Cortex of kidney (tissue), 1 donor: ENCODE results near the gene PROSER3.
"Not testable (repeated sequence)": the region's sequence is repeated elsewhere in the genome, so short reads cannot be mapped to it uniquely, and the experiment has no call there.

ENCODE experiments used
- DNase-seq: peaks from one replicate; lab custom pipeline; 2025; lab: John Stamatoyannopoulos, UW

Gene PROSER3

DNA sequence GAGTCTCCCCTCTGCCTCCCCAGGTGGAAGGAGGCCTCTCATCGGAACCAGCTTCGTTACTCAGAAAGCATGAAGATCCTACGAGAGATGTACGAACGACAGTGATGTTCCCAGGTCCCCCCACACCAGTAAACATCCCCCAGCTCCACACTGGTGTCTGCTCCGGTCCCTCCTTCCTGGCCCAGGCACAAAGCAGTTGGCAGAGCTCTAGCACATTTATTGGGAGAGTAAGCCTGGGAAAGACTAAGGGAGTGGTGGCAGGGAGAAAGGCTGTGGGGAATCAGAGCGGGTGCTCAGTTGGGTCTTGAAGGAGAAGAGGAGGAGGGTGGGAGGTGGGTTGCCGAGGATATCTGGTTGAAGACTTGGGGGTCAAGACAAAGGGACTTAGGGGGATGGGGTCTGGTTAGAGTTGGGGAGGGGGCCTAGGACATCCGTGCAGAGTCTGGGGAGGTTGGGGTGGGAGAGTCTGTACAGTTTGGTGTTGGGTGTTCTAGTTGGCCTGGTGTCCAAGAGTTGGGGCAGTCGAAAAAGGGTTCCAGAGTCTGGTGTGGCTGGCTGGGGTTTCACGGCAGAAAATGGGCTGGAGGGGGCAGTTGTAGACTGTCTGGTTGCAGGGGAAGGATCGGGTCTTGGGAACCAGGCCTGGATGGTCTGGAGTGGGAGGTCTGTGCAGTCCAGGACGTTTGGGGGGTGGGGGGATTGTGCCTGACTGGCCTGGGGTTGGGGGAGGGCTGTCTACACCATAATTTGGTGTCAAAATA is 3.4 kb upstream of the PROSER3 start:
- no peak for DNase-seq

DNA sequence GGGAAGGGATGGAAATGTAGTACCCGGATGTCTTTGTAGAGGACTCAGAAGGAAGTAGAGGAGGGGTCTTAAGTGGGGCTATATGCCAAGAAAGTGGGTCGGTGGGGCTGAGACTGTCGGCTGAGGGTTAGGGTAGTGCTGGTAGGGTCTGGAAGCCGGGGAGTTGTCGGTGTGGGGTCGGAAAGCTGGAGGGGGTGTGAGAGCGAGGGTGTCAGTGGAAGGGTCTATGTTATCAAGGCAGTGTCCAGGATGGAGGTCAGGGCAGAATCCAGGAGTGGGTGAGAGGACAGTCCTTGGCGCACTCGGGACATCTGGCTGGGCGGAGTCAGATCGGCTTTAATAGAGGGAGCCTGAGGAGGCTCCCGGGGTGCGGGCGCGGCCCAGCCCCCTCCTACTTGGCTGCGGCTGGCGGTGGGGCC is 2.8 kb upstream of the PROSER3 start:
- no peak for DNase-seq

DNA sequence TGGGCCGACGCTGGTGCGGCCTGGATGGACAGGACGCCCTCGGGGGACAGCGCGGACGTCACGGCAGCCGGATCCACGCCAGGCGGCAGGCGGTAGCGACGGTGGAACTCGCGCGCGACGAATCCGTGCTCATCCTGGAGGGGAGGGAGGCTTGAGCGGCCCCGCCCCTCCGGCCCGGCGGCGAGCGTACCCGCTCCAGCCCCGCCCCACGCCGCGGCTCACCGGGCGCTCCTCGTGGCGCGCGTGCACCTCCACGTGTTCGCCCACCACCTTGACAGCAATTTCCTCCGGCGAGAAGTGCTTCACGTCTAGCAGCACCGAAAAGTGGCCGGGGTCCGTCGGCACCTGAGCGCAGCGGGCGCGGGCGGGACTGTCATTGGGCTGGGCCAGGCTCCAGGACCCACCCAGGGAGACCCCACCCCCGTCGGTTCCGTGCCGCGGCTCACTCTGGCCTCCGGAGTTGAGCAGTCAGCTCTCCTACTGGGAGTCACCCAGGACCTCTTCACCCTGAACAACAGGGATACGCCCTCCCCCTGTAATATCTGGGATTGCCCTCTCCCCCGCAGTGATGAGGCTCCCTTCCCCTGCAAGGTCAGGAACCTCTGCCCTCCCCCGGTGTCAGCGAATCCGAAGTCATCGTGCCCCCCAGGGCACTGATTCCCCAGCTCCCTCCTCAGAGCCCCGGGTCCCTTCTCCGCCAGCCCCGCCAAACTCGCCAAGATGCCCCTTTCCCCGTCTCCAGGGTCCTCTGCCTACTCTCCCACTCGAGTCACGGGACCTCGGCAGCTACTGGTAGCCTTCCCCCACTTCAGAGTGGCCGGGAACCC is 2.2 kb upstream of the PROSER3 start:
- no peak for DNase-seq

DNA sequence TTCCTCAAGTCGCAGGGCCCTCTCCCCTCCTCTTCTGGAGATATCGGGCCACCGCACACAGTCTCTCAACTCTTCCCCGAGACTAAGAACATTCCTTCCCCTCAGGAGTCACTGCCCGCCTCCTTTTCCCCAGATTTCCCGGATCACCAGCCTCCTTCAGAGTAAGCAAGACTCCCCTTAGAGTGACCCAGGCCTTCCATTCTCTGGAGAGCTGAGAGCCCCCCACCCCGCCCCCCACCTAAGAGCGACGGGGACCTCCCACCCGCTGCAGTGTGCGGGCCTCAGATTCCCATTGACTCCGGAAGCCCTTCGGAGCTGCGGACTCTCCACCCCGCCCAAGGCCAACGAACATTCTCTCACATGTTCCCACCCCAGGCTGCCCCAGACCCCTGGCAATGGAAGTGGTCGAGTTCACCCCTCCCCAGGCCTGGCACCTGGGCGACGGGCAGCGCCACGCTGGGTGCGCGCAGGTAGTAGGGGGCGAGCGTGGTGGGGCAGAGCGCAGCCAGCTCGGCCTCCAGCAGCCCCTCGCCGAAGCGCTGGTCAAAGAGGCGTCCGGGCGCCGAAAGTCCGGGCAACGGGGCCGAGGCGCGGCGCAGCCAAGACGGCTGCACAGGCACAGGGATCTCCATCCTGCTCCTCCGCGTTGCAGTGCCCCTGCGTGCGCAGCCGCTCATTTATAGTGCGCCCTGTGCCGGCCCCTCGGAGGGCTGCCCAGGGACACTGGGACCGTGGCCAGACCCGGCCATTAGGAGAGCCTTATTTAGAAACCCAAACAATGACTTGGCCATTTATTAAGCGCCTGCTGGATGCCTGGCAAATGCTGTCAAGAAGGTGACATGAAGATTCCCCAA is 1.4 kb upstream of the PROSER3 start, which contains the start of gene HSPB6:
Gene HSPB6, minus strand, starts transcription at position 653 of the 854 bp plus-strand sequence. Its CDS starts 21 bp downstream, at position 632.
- DNase-seq, result no peak

DNA sequence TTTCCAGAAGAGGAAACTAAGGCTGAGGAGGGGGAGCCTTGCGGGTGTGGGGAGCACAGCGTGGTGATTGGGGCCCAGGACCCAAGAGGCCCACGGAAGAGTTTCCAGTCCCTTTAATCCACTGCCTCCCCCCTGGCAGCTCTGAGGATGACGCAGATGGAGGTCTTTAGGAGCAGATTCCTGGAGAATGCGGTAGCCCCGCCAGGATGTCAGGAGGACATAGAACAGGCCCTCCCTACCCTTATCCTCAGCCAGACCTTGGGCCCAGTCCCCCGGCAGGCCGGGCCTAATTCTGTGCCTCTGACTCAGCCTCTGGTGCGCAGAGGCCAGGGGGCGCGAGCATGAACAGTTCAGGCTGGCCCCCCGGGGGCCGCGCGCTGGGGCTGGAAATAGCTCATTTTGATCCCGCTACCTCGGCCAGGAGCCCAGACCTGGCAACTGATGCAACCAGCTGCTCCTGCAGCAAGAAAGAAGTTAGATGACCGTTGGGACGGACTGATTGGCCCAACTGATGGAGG is 686 bp upstream of the PROSER3 start:
- DNase-seq, result no peak

DNA sequence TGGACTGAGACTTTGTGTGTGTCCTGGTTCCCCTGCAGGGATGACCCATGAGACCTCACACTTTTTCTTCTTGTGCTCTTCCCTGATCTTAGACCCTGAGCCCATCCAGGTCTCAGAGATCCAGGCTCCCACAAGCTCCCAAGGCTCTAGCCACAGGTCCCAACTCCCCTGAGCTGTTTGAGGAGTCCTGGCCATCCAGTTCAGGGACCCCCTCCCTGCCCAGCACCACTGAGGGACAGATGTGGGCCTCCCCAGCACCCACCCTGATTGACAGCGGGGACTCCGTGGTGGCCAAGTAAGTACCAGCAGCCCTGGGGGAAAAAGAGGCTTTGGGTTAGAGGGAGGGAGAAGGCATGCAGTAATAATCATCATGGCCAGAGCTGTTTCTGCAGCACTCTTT is 1.7 kb downstream of the PROSER3 start:
- no peak for DNase-seq

DNA sequence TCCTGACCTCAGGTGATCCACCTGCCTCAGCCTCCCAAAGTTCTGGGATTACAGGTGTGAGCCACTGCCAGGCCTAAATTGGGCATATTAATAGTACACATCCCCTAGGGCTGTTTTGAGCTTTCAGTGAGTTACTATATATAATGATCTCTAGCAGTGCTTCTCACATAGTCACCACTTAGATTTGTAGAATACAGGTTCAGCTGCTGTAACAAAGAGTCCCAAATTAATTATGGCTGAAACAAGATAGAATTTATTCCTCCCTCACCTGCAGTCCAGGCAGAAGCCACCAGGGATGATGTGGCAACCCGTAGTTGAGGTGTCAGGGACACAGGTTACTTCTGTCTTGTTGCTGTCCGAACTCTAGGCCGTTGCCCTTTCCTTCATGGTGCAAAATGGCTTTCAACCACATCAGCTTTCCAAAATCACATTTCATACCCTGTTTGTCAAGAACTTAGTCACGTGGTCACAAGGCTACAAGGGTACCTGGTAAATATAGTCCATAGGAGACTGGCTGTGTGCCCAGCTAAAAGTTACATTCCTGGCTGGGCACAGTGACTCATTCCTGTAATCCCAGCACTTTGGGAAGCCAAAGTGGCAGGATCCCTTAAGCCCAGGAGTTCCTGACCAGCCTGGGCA is 2.9 kb downstream of the PROSER3 start:
- no peak for DNase-seq

DNA sequence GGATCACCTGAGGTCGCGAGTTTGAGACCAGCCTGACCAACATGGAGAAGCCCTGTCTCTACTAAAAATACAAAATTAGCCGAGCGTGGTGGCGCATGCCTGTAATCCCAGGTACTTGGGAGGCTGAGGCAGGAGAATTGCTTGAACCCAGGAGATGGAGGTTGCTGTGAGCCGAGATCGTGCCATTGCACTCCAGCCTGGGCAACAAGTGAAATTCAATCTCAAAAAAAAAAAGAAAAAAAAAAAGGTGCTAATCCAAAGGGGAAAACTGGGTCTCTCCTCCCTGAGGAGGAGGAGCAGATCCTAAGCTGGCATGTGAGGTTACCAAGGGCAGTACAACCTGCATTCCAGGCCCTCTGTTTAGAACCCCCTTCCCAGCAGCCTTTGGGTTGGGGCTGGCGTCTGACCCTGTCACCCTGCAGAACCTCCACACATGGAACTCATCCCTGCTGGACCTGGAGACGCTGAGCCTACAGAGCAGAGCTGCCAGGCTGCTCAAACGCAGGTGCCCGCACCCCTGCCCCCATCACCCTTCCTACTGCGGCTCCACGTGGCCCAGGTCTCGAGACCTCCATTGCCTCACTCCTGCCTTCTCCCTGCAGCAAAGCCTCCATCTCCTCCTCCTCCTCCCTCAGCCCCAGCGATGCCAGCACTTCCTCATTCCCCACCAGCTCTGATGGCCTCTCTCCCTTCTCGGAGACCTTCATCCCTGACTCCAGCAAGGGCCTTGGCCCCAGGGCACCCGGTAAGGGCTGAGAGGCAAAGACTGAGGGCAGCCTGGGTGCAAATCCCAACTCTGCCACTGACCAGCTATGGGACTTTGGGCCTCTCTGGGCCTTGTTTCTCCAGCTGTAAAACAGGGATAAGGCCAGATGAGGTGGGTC is 6.7 kb downstream of the PROSER3 start:
- no peak for DNase-seq

DNA sequence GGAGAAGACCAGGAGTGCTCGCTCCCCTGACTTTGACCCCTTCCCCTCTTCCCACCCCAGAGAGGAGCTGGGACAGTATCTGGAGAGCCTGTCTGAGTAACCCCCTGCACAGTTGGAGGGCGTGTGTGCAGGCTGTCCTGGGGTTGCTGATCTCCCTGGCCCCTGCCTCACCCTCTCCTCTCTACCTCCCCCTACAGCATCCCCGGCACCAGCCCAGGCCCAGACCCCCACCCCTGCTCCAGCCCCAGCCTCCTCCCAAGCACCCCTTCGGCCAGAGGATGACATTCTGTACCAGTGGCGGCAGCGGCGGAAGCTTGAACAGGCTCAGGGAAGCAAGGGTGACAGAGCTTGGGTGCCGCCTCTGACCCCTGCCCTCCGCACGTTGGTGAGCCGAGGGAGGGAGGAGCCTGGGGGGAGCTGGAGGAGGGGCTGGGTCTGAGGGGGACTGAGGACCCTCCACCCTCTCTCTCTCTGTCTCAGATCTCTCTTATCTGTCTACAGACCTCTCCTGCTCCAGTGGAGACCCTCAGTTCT is 8.7 kb downstream of the PROSER3 start:
- no peak for DNase-seq

DNA sequence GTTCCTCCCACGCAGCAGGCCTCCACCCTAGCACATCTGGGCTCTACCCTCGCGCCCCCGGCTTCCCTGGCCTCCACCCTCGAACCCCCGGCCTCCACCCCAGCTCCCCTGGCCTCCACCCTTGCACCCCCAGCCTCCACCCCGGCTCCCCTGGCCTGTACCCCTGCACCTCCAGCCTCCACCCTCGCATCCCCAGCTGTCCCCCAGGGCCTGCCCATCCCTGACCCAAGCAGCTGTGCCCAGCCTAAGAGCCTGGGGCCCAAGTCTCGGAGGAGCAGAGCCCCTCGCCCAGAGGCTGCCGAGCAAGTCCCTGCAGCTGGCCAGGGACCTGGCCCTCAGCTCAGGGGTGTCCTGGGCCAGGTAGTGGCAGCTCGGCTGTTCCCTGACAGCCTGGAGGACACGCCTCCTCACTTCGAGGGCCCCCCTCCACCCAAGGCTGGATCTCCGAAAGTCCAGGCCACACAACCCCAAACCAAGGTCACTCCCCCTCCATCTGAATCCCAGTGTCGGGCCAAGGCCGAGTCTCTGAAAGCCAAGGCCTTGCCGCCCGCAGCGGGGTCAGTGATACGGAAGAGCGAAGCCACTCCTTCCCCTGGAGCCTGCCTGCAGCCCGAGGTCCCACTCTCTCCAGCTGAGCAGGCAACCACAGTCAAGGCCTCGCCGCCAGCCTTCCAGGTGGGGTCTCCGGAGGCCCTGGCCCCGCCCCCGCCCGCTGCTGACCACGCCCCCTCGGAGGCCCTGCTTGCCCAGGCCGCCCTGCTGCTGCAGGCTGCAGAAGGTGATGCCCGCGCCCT is 9.5 kb downstream of the PROSER3 start:
- DNase-seq, result no peak

DNA sequence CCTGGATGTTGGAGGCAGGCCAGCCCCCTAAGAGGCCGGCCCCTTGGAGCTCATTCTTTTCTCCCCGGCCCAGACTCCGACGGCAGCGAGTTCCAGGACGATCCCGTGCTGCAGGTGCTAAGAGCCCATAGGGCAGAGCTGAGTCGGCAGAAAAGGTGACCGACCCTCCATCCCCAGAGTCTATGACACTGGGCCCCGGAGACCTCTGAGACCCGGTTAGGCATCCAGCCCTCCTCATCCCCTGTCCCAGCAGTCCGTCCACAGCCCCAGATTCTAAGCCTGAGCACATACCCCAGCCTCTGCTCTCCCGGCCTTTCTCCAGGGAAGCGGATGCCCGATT is 10.1 kb downstream of the PROSER3 start:
- no peak for DNase-seq

DNA sequence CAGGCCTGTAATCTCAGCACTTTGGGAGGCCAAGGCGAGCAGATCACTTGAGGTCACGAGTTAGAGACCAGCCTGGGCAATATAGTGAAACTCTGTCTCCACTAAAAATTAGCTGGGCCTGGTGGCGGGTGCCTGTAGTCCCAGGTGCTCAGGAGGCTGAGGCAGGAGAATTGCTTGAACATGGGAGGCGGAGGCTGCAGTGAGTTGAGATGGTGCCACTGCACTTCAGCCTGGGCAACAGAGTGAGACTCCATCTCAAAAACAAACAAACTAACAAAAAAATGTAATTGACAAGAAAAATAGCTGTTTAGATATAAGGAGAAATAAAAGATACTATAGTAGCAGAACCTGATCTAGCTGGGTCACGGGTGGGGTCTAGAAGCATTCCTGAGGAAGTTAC is 14.4 kb downstream of the PROSER3 start:
- DNase-seq, result not testable (repeated sequence)

DNA sequence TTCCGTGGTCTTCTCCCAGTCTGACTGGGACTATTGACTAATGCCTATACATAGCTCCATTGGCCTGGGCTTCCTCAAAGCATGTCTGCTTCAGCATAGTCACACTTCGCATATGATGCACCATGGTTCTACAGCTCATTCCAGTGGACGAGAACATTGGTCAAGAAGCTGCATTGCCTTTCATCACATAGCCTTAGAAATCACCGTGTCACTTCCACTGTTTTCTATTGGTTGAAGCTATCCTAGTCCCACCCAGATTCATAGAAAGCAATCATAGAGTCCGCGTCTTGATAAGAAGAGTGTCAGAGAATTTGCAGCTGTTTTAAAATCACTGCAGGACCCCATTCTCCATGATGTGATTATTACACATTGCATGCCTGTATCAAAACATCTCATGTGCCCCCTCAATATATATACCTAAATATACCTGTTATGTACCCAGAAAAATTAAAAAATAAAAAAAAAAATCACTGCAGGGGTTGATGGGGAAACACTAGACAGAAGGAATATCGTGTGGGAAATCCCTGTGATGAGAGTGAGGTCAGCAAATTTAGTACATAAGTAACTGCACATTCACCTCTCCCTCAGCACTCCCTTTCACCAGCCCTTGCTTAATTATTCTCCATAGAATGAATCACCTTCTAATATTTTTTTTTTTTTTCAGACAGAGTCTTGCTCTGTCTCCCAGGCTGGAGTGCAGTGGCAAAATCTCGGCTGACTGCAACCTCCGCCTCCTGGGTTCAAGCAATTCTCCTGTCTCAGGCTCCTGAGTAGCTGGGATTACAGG is 15.2 kb downstream of the PROSER3 start:
- no peak for DNase-seq

DNA sequence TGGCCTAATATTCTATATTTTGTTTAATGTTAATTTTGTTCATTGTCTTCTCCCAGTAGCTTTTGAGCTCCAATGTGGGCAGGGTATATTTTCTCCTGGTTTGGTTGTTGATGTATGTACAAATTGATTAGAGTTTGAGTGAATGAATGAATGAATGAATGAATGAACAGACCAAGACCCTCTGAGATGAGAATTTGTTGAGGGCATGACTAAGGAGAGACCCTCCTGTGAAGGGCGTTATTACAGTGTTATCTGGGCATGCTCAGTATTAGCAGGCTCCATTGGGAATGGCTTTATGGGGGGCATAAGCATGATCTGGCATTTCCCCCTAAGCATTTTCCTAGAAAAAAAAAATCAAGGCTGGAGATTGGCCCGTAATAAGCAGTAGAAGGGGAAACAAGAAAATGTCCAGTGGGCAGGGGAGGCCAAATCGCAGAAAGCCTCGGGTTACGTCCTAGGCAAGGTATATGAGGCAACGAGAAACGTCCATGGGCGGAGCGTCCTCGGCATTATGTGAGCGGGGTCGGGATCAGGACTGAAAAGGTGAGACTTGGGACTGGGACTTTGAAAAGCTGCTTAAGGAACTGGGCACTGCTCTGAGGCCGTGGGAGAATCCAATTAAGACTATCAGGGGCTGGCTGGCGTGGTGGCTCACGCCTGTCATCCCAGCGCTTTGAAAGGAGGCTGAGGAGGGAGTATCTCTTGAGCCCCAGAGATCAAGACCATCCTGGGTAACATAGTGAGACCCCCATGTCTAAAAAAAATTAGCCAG is 16.5 kb downstream of the PROSER3 start:
- DNase-seq, result no peak

DNA sequence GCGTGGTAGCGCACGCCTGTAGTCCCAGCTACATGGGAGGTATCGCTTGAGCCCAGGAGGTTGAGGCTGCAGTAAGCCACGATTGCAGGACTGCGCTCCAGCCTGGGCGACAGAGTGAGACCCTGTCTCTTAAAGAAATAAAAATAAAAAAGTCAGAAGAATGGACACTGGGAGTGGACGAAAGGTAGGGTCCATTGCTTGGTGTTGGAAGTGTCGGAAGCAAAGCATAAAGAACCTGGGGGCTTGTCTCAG is 17.0 kb downstream of the PROSER3 start:
- DNase-seq, result no peak

DNA sequence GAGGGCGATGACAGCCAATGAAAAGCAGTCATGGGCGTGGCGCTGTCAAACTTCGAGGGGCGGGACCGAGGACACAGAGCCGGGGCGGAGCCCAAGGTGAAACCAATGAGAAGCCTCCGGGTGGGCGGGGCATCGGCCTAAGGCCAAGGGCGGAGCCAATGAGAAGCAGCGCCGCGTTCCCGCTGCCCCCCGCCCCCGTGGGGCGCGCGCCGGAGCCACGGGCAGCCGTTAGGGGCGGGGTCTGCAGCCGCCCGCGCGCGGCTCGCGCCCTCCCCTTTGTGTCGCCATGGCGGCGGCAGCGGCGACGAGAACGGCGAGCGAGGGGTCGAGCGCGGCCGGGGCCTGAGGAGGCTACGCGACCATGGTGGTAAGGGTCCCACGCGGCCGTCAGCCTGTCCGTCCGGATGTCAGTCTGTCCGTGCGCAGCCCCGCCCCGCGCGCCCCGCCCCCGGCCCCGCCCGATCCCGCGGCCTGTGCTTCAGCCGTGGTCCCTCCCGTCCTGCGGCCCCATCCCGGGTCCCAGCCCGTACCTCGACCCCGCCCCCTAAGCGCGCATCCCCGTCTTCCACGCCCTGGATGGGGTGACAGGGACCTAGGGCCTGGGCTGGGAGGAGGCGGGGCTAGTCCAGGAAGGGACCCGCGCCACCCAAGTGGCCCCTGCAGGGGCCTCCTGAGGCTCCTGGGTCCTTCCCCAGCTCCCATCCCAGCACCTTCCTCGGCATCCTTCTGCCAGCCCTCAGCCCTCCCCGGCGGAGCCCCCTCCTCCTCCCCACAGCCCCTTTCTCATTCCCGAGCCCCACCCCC is 17.5 kb downstream of the PROSER3 start, which contains the start of gene ARHGAP33:
Gene ARHGAP33, plus strand, starts transcription at position 267 of the 804 bp plus-strand sequence. Its CDS starts 95 bp downstream, at position 362.
- DNase-seq, result no peak

DNA sequence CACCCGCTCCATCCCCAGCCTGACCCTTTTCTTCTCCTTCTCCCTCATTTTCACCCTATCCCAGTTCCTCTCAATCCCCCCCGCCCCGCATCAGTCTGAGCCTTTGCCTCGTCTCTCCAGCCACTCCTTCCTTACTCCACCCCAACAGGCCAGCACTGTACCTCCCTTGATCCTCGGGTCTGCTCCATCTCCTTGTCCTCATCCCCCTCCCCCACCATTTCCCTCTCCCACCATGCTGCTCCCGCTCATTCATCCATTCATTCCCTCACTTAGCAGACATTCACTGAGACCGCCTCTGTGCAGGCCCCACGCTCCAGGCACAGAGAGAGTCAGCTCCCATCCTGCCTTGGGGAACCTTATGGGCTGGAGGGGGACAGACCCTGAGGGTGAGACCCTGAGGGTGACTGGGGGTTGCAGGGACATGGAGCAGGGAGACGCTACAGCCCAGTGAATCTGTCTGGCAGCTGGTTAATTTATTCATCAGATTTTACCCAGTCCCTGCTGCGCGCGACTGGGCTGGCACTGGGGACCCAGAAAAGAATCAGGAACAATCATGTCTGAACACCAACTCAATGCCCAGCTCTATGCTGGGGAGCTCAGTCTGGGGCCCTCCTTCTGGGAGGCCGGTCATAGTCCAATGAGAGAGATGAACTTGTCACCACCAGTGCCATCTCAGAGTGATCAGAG is 18.3 kb downstream of the PROSER3 start:
- no peak for DNase-seq
